Adrenal gland (tissue), 12 donors: ENCODE results near the gene CHRD. TPM values are rescaled to one million over a fixed set of nuclear protein-coding genes. Genes with fewer than 3 reads are reported as not detected.

ENCODE experiments used
- DNase-seq, 7 donors: peaks; one replicate each; pipeline ENCODE4 v3.0.0-alpha.2; 2019 to 2020
- H3K27ac ChIP-seq, 5 donors: fragments of 200-600 bp; sonication (generic) in 4 of 5; 1 replicate in 3 of 5; 2 replicates in 2 of 5; pipeline versions ENCODE4 v1.5.1 to v1.8.0; 2016 to 2020; ENCODE audit warnings: mild to moderate bottlenecking in 1 of 5
- H3K27me3 ChIP-seq: fragments of 200-600 bp; 2 replicates; pipeline ENCODE4 v1.8.0; 2021
- H3K36me3 ChIP-seq, 2 donors: fragments of 200-600 bp; replicated peaks in 1 of 2; 1 replicate in 1 of 2; 2 replicates in 1 of 2; pipeline versions ENCODE4 v1.5.1 to v1.8.0; 2018 to 2022
- H3K4me1 ChIP-seq, 2 donors: fragments of 200-600 bp; replicated peaks in 1 of 2; 1 replicate in 1 of 2; 2 replicates in 1 of 2; pipeline versions ENCODE4 v1.5.1 to v1.8.0; 2018 to 2021
- H3K4me3 ChIP-seq, 4 donors: fragments of 200-600 bp; sonication (generic) in 3 of 4; one replicate each; pipeline ENCODE4 v1.5.1; 2016 to 2018
- H3K9me3 ChIP-seq, 3 donors: fragments of 200-600 bp; sonication (generic) in 1 of 3; replicated peaks in 1 of 3; 1 replicate in 2 of 3; 2 replicates in 1 of 3; pipeline versions ENCODE4 v1.5.1 to v1.8.0; 2016 to 2021
- POLR2A ChIP-seq, 2 donors: fragments of 450-650 bp; IDR thresholded peaks; one replicate each; pipeline ENCODE4 v1.6.1; 2017; ENCODE audit warnings: antibody characterized with exemption in 2 of 2, mild to moderate bottlenecking in 2 of 2, moderate library complexity in 1 of 2
- WGBS, 4 donors: extraction: QIAGEN DNeasy Blood & Tissue Kit in 2 of 4; methylation state at CpG; one replicate each; pipeline versions ENCODE4 v1.1.5 to v1.1.7; 2013 to 2017; 5-methylcytosine and 5-hydroxymethylcytosine counted together
- intact Hi-C, 2 donors: fragments of 100-400 bp; cut with DNase I; formaldehyde crosslinking; loops; one replicate each; pipeline versions ENCODE4 v1.14.1 to v1.15.0; 2022 to 2023
- polyA plus RNA-seq, 3 donors: library from polyadenylated mRNA; stranded (reverse); fragments of 200-250 nt in 2 of 3; fragments of 350-450 nt in 1 of 3; fragmentation: Illumina TruSeq in 1 of 3; extraction: RNeasy Lipid Tissue Mini Kit (QIAGEN cat#74804) in 1 of 3; gene quantifications; one replicate each; pipeline ENCODE4 v1.2.3, GENCODE V29; 2013 to 2014
- total RNA-seq, 9 donors: library from RNA; depleted of rRNA in 4 of 9; stranded (reverse); fragments of >200 nt in 4 of 9; fragments of 120-200 nt in 1 of 9; fragmentation: NEBNext Ultra II Directional in 1 of 9; extraction: Animal tissue kit (Norgen Biotek cat#: 25700) in 1 of 9; gene quantifications; one replicate each; pipeline versions ENCODE4 v1.1.0 to v1.2.4, GENCODE V29; 2013 to 2023
- TF ChIP-seq, protein P1 (sequence below), 6 experiments: fragments of 450-650 bp in 4 of 6; fragments of 200-600 bp in 2 of 6; sonication (generic) in 1 of 6; IDR thresholded peaks; 1 replicate in 5 of 6; 2 replicates in 1 of 6; pipeline versions ENCODE4 v1.5.1 to v1.8.0; 2016 to 2021; ENCODE audit warnings: antibody characterized with exemption in 6 of 6, mild to moderate bottlenecking in 2 of 6, moderate library complexity in 1 of 6
- donor health status: healthy with polysubstance abuse.
- donor health status: Bipolar disorder and iron deficiency.
- donor health status: DM: yes; HTN: yes; CAD: no.
- donor health status: DM: no; HTN: no; CAD: no.
- donor health status: DM: no; HTN: no; CAD: no.
- donor health status: DM: yes; HTN: yes; CAD: no.

CHRD gene
- total and polyA plus RNA-seq, 12 donors: 1.1 to 101 (median 23.7) TPM

DNA sequence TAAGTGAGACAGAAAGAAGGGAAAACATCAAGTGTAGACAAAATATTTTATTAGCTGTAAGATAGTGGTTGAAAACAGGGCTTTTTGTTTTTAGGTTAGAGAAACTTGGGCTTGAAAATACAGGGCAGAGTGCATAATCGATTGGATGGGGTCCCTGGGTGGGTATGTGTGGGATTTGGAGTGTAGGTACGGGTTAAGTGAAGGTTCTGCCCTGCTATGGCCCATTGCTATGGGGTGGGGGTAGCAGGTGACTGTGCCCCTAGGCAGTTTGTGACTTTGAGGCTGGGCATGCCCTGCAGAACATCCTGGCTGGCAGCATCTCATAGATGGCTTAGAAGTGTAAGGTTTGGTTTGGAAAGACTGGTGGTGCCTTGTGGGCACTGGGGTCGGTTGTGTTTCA is 46.2 kb upstream of the CHRD start:
- DNase-seq: no peak
- TF ChIP-seq POLR2A (IDR thresholded peaks at IDR 0.05): no peak
- TF ChIP-seq, protein P1, sequence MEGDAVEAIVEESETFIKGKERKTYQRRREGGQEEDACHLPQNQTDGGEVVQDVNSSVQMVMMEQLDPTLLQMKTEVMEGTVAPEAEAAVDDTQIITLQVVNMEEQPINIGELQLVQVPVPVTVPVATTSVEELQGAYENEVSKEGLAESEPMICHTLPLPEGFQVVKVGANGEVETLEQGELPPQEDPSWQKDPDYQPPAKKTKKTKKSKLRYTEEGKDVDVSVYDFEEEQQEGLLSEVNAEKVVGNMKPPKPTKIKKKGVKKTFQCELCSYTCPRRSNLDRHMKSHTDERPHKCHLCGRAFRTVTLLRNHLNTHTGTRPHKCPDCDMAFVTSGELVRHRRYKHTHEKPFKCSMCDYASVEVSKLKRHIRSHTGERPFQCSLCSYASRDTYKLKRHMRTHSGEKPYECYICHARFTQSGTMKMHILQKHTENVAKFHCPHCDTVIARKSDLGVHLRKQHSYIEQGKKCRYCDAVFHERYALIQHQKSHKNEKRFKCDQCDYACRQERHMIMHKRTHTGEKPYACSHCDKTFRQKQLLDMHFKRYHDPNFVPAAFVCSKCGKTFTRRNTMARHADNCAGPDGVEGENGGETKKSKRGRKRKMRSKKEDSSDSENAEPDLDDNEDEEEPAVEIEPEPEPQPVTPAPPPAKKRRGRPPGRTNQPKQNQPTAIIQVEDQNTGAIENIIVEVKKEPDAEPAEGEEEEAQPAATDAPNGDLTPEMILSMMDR (IDR thresholded peaks at IDR 0.05): no peak
- H3K27ac ChIP-seq: peak overlapping the region in 3 of 5 donors; percentile 11 to 98 (median 97)
- no peaks in the 10 kb centered on the region for H3K9me3 ChIP-seq
- 75 to 80% (median 77%) methylated on average over 3 of the region's 3 CpGs for WGBS, 4 donors
- H3K4me1 ChIP-seq: peaks cover 13 to 37% of the 10 kb centered on the region in 2 donors
- H3K36me3 ChIP-seq: peaks cover 0 to 67% of the 10 kb centered on the region in 2 donors
- intact Hi-C loops: no loop called here
- no peaks in the 10 kb centered on the region for H3K27me3 ChIP-seq
- no peak overlapping the region for H3K4me3 ChIP-seq

DNA sequence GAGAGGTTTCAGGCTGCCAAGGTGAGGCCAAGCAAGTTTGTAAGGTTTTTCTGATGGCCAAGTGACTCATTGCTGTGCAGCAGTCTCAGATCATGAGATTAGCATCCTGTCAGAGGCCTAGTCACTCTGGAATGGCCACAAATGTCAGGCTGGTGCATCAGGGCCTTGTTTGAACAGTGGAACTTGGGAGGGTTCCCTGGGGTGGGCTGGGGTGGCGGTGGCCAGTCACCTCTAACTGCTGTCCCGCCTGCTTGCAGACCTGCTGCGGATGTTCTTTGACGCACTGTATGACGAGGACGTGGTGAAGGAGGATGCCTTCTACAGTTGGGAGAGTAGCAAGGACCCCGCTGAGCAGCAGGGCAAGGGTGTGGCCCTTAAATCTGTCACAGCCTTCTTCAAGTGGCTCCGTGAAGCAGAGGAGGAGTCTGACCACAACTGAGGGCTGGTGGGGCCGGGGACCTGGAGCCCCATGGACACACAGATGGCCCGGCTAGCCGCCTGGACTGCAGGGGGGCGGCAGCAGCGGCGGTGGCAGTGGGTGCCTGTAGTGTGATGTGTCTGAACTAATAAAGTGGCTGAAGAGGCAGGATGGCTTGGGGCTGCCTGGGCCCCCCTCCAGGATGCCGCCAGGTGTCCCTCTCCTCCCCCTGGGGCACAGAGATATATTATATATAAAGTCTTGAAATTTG is 45.2 kb upstream of the CHRD start:
- peaks cover 0 to 57% of the 10 kb centered on the region in 2 donors for H3K36me3 ChIP-seq
- DNase-seq: peak; percentile 54 to 81 (median 77)
- H3K4me1 ChIP-seq: peaks cover 13 to 37% of the 10 kb centered on the region in 2 donors
- H3K9me3 ChIP-seq: no peaks in the 10 kb centered on the region
- TF ChIP-seq POLR2A (IDR thresholded peaks at IDR 0.05): peak in 1 of 2 donors; percentile 20
- TF ChIP-seq, protein P1 (IDR thresholded peaks at IDR 0.05): no peak
- no peaks in the 10 kb centered on the region for H3K27me3 ChIP-seq
- intact Hi-C loops: no loop called here
- H3K4me3 ChIP-seq: no peak overlapping the region
- peak overlapping the region; percentile 93 to 98 (median 94) for H3K27ac ChIP-seq
- WGBS, 4 donors: 64 to 73% (median 69%) methylated on average over 7 to 15 of the region's 15 CpGs

DNA sequence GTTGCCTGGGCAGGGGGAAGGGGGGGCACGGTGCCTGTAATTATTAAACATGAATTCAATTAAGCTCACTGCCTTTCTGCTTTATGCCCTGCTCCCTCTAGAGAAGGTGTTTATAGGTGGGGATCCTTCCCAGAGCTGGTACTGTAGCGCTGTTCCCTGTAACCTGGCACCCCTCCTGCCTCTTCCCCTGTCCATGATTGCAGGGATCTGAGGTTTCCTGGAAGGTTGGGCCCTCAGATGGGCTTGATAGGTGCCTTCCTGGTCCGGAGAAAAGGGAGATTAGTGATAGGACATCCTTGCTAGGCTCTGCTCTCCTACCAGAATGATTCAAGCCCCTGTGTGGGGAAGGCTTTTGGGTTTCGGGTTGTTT is 44.6 kb upstream of the CHRD start:
- peak overlapping the region in 1 of 4 donors; percentile 83 for H3K4me3 ChIP-seq
- peaks cover 0 to 51% of the 10 kb centered on the region in 2 donors for H3K36me3 ChIP-seq
- H3K27ac ChIP-seq: peak overlapping the region; percentile 93 to 98 (median 94)
- intact Hi-C loops: no loop called here
- peaks cover 13 to 37% of the 10 kb centered on the region in 2 donors for H3K4me1 ChIP-seq
- WGBS, 4 donors: 47 to 51% (median 48%) methylated on average over 3 to 4 of the region's 4 CpGs
- H3K27me3 ChIP-seq: no peaks in the 10 kb centered on the region
- no peaks in the 10 kb centered on the region for H3K9me3 ChIP-seq
- TF ChIP-seq, protein P1 (IDR thresholded peaks at IDR 0.05): no peak
- TF ChIP-seq POLR2A (IDR thresholded peaks at IDR 0.05): no peak
- DNase-seq: peak in 2 of 7 donors; percentile 33 to 46

DNA sequence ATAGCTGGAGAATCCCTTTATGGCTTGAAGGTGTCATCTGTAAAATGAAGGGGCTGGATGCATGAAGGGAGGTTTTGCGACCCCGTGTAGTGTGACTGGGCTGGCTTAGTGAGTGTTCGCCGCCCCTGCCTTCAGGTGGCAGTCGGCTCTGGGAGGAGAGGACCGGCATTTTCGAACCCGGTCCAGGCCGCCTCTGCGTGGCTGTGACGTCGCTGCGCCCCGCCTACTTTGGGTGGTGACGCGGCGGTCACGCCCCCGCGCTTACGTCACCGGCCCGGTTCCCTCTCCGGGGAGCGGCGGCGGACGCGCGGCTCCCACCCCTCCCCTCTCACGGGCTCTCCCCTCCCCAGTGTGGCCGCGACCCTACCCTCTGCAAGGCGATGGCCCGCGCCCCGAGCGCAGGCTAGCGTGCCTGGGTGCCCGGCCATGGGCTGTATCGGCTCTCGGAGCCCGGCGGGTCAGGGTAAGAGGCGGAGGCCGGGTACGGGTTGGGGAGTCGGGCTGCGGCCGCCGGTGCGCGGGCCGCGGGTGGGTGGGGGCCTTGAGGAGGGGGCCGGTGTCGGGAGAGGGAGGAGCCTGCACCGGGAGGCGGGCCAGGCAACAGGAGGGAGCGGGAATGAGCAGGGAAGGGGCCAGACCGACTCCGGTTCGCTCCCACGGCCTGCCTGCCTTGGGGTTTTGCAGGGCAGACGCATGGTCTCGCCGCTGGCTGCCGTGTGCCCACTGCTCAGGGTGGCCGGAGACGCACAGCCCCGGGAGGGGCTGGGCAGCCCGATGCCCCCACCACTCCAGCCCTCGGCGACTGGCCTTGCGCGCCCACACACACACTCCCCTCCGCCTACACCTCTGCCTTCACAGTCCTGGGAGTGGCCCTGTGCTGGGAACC is 44.0 kb upstream of the CHRD start:
- intact Hi-C loops: no loop called here
- TF ChIP-seq, protein P1 (IDR thresholded peaks at IDR 0.05): no peak
- TF ChIP-seq POLR2A (IDR thresholded peaks at IDR 0.05): peak; percentile 60 to 66
- Histone ChIP-seq H3K4me1 (peaks cover 13 to 37% of the 10 kb centered on the region in 2 donors), H3K27ac (peak overlapping the region; percentile 93 to 98 (median 94)), H3K9me3 (no peaks in the 10 kb centered on the region), H3K27me3 (no peaks in the 10 kb centered on the region), H3K36me3 (peaks cover 0 to 44% of the 10 kb centered on the region in 2 donors), H3K4me3 (peak overlapping the region in 3 of 4 donors; percentile 81 to 89 (median 83))
- DNase-seq: peak; percentile 78 to 94 (median 89)
- 0 to 5% (median 1%) methylated on average over 12 to 77 of the region's 77 CpGs for WGBS, 4 donors
